Measurements from ENCODE around the gene JDP2.

Gene JDP2

DNA sequence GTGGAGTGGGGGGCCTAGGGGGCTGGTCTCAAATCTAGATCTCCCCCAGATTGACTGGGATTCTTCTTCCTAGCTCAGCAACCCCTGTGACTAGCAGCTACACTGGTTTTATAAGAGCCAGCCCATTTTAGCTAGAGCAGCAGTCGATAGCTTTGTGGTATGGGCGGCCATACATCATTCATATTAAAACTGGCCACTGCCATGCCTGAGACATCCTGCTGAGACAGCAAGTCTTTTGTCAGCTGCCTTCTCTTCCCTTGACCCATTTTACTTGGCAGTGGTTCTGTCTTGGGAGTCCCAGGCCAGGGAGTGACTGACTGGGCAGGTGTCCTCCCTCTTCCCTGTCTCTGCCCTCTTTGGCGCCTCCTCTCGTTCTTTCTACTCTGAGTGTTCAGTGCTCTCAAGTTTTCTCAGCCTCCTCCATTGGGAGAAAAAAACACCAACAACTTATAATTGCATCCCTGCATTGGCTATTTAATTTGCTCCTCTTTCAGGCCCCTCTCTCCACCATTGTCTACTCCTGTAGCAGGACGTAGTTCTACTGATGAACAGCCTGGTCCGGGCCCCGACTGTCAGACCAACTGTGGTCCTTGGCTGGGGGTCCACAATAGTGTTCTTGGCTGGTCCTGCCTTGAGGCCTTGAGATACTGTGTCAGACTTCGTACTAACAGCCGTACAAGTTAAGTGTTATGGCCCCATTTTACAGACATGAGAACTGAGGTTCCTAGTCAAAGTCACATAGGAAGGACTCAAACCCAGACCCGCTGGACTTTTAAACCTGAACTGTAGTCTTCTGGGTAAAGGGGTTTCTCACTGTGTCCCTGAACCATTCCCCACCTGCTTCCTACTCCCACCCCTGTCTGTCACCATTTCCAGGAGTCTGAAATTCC lies 18.3 kb upstream of the JDP2 start:
- DNase-seq (ENCODE audit: low spot score): no peak

DNA sequence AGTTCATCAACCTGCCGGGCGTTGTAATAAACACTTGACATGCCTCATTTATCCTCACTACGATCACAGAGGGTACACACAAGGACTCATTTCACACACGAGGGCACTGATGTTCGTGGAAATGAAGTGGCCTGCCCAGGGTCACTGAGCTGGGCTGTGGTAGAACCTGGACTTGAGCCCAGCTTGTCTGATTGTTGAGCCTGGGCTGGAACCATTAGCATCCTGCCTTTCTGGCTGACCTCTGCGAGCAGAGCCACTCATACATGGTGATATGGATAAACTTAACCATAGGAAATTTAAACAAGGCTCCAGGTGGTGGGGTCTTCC lies 16.6 kb upstream of the JDP2 start:
- no peak for DNase-seq (ENCODE audit: low spot score)

DNA sequence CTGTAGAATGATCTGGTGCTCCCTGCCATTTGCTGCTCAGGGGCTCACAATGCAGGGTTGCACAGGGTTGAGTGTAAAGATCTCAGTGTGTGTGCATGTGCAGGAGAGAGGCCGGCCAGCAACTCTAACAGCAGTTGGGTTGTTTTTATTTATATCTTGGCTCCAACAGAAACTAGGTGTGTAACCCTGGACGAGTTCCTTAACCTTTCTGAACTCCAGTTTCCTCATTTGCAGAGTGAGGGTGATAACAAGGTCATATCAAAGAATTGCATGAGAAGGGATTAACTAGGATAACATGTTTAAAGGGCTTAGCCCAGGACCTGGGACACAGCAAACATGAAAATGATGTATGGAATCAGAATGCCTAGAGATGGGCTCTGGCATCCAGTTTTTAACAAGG lies 14.8 kb upstream of the JDP2 start:
- no peak for DNase-seq (ENCODE audit: low spot score)

DNA sequence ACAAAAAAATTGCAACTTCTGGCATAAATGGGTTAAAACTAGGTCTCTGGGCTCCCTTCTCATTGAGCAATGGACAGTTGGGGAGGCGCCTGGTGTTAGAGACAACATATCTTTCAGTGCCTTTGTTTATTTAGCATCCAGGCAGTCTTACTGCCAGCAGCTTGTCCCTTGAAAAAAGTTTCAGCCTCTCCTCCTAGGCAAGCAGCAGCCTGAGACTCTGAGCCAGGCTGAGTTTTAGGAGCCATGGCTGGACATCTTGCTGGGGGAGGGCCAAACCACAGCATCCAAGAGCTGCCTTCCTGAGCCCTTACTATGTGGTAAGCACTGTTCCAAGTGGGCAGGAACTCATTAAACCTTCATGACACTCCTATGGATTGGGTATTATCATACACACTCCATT lies 10.1 kb upstream of the JDP2 start:
- DNase-seq (ENCODE audit: low spot score): no peak

DNA sequence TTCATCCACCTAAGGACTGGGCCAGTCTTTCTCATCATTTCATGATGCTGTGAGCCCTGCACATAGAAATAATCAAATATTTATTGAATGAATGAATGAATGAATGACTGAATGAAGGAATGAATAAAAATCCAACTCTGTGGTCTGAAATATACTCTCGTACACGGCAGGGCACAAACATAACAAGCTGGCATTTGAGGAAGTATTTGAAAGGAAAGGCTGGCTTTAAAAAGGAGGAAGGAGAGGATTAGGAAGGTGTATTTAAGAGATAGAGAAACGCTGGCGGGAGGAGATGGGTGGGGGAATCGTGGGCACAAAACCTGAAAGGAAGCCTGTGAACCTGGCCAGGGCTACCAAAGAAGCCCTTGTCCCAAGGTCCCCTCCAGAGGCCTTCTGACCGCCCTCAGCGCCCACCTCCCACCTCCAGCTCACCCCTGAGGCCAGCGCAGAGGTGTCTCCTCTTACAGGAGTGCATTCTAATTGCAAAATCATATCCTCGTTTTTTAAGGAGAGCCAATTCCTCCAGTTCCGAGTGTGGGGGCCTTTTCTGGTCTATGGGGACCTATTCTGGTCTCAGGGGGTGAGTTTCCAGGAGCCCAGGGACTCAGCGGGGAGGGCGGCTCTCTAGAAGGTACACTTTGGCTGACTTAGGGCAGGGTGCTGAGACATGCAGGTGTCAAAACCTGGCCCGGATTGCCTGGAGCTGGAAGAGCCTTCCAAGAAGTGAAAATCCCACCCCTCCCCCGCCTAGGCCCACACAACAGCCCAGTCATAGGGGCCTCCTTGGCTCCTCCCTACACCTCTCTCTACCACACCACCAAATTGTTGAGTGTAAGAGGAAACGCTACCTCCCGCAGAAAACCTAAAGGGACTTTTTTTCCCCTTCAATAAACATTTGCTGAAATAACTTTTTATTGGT lies 8.7 kb upstream of the JDP2 start:
- DNase-seq (ENCODE audit: low spot score): peak; percentile 62

DNA sequence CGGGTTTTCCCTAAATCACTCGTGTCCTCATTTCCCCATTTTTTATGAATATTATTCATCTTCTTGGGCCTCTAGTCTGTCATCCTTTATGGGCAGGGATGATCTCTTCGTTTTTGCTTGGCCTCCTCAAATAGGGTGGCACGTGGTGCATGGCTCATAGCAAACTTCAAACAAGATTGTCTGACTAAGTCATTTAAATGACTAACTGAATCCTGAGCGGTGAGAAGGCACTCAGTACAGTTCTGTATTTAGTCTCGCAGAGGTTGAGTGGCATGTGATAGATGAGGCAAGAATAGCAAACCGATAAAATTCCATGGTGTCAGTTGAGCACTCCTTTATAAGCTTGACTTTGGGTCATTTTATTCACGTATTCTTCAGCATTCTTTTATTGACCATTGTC lies 5.7 kb upstream of the JDP2 start:
- no peak for DNase-seq (ENCODE audit: low spot score)

DNA sequence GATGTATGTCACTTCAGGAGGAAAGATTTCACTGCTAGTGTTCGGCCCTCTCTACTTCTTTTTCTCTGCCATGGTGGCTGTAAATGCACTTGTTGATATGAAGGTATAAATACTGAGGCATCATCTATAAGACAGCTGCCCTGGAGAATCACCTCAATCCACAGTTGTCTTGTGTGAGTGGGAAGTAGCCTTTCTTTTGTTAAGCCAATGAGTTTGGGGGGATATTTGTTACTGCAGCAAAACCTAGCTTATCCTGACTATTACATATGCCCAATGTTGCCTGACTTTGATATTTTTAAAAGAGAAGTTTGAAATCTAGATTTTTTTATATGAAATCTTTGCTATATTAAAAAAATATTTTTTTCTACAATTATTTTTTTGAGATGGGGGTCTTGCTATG lies 3.3 kb upstream of the JDP2 start:
- no peak for DNase-seq (ENCODE audit: low spot score)

DNA sequence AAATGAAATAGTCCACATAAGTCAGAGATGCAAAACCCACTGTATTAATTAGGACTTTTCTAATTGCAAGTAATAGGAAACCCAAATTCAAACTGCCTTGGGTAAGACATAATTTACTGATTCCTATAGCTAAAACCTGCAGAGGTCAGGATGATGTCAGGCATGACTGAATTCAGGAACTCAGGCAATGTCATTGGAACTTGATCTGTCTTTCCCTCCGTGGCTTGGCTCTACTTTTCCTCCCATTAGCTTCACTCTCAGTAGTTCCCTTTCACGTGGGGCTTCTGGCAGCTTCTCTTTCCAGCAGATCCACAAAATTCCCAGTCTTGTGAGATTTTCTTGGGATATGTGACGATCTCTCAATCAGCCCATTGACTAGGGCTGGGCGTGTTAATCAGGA lies 2.4 kb upstream of the JDP2 start:
- no peak for DNase-seq (ENCODE audit: low spot score)

DNA sequence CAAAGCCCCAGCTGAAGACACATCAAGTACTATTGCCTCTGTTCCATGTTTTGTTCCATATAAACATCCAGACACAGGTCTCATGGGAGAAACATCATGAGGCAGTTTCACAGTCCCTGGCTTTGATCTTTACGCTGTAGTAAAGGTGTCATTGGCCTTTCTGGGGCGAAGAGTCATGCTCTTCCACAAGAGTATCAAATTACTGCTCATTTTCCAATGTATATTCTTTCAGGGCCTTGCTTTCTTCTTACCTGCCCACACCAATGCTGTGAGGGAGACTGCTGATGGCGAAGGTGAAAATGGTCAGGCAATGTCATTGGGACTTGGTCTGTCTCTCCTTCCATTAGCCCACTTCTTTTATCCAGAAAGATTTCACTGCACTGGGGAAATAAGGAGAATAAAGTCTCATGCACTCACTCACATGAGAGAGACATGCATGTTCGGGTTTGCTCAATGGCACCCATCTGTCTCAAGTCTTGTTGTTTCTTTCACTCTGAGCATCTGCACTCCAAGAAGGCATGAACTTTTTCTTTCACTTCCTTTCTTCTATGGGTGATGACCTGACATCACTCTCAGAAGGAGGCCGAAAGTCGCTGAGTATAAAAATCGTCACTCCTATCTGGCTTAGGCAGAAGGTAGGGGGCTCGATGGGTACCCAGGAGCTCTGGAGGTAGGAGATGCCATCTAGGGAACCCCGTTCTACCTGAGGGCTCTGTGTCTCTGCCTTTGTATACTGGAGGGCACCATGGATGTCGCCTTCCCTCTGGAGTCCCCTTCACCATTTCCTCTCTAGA lies 1.3 kb upstream of the JDP2 start:
- DNase-seq (ENCODE audit: low spot score): no peak

DNA sequence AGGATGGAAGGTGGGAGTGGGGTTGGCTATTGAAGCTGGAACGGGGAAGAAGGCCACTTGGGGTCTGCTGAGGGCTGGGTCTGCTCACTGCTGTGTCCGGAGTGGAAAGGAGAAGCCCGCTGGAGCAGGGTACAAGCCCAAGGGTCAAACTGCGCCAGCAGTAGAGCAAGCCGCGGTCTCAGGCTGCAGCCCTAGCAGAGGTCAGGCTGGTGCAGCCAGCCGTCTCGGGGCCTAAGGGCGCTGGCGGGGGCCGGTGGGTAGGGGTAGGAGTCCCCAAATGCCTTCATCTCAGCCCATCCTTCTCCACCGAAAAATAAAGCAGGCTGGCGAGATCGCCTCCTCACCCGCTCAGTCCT lies 718 bp upstream of the JDP2 start:
- DNase-seq (ENCODE audit: low spot score): no peak

DNA sequence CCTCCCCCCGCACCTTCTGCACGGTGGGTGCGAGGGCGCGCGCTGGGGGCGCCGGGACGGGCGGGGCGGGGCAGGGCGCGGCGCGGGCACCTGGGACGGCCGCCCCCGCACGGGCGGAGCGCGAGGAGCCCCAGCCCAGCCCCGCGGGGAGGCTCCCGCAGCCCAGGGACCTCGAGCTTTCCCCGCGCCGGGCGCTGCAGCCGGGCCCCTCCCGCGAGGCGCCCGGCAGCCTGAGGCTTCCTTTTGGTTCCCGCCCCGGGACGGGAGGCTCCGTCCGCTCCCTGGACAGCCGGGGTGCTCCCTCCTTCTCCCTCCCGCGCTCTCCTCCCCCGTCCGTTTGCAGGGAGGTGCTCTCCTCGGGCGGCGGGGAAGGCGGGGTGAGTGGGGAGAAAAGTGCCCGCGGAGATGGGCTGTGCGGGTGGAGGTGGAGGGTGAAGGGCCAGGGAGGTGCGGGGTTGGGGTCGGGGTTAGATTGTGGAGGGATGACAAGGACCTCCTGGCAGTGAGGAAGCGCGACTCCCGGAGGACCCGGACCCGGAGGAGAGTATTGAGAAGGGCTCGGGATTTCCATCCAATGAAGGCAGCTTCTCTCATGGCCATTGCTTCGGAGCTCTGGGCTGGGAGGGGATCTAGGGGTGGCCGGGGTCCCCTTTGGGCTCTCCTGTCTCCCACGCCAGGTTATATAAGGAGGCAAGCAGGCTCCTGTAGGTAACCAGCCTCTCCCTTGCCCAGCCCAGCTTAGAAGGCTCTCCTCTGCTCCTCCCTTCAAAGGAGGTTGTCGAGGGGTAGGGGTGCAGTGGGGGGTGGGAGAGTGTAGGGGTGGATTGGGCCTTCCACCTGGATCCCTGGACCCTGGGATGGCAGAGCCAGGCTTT lies 645 bp downstream of the JDP2 start:
- no peak for DNase-seq (ENCODE audit: low spot score)

DNA sequence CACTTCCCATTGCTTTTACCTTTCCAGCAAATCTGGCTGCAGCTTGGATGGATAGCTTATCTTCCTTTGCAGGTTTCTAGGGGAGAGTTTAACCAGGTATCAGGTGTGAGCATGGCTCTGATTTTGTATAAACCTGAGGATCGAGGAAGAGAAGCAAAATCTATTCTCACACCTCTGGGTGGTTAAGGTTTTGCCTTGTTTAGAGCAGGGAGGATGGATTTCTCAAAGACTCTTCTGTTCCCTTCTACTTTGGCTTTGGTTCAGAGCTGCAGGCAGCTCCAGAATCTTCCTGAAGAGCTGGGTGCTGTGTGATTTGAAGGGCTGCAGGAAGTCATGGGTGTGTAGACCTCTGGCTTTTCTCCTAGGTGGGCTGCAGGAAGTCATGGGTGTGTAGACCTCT lies 1.7 kb downstream of the JDP2 start:
- DNase-seq (ENCODE audit: low spot score): no peak

DNA sequence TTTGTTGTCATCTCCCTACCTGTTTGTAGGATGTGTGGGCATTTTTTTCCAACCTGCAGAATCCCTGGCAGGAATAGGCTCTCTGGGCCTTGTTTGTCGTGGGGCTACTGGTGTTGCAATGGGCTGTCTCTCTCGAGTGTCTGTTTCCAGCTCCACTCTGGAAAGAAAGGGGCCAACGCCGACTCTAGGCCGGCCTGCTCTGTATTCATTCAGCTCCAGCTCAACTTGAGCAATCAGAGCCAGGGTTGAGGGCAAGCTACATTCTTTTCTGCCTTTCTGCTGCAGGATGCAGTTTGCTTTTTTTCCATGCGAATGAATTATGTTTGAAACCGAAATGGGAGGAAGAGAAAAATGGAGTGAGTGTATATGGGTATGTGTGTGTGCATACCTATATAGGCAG lies 2.3 kb downstream of the JDP2 start:
- no peak for DNase-seq (ENCODE audit: low spot score)

DNA sequence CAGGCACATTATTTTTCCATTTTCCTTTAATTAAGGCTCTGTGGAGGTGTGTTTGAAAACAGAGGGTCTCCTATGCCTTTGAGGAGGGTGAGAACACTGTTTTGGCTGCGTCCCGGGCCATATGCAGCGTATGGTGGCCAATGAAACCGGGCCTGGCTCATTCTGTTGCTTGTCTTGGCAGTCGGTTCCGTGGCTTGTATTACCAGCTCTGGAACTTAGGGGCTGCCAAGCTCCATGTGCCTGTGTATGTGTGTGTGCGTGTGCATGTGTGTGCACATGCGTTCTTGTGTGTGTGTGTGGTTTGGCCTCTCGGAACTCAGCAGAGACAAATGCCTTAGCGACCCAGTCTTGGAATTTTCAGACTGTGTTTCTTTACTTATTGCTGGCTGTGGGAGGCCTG lies 2.7 kb downstream of the JDP2 start:
- DNase-seq (ENCODE audit: low spot score): no peak

DNA sequence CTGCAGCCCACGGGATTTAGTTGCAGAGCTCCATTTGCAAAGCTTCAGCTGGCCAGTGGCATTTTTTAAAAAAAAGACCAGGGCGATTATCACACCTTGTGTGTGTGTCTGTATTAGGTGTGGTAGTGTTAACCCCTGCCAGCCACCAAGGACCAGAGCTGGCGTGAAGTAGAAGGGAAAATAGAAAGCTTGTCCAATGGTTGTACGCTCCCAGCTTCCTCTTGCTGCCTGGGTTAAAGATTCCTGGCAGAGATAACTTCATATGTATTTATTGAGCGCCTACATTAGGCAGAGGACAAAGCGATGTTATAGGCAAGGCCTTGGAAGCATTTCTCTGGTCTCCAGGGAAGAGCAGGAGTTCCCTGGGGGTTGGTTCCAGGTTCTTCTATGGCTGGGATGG lies 3.2 kb downstream of the JDP2 start:
- DNase-seq (ENCODE audit: low spot score): no peak

DNA sequence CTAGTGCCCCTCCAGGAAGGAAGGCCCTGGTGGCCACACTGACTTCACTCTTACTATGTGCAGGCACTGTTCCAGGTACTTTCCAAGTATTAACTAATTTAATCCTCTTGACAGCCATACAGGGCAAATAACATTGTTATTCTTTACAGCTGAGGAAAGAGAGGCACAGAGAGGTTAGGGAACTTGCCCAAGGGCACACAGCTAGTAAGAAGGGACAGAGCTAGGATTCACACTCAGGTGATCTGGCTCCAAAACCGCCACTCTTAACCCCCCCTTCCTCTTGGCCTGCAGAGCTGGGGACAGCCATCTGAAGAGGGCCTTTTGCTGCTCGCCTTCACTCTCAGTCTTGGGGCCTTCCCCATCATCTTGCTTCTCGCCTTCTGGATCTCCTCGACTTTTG lies 4.0 kb downstream of the JDP2 start:
- no peak for DNase-seq (ENCODE audit: low spot score)

DNA sequence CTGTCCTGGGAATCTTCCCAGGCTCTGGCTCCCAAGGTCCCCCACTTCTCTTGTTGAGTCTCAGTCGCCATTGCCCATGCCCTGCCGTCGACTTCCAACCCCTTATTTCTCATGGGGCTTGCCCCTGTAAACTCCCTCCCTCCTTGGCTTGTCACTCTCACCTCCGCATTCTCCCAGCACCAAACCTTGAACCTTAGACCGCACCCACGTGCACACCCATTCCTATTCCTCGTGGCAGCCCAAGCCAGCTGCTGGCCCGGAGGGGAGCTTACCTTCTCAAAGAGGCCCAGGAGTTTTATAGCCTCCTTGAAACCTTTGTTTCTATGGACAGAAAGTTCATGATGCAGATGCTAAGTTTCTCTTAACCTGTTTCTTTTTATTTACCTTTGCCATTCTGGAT lies 4.6 kb downstream of the JDP2 start:
- no peak for DNase-seq (ENCODE audit: low spot score)

DNA sequence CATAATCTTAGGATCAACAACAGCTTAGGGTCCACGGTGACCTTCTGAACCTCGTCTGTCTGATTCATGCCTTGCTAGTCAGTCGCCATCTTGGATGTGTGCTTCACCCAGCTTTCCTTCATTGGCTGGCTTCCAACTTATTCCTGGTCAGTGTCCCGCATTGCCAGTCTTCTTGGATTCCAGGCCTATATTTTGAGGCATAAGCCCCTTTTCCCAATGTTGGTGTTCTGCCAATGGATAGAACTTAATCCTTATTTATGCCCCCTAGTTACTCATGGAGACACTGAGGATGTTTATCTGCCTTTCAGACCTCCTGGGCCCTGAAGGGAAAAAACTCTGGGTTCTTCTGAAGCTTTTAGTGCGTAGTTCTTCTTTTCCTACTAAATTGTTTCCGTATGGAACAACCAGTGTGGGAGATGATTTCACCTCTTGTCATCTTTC lies 5.8 kb downstream of the JDP2 start:
- DNase-seq (ENCODE audit: low spot score): no peak

DNA sequence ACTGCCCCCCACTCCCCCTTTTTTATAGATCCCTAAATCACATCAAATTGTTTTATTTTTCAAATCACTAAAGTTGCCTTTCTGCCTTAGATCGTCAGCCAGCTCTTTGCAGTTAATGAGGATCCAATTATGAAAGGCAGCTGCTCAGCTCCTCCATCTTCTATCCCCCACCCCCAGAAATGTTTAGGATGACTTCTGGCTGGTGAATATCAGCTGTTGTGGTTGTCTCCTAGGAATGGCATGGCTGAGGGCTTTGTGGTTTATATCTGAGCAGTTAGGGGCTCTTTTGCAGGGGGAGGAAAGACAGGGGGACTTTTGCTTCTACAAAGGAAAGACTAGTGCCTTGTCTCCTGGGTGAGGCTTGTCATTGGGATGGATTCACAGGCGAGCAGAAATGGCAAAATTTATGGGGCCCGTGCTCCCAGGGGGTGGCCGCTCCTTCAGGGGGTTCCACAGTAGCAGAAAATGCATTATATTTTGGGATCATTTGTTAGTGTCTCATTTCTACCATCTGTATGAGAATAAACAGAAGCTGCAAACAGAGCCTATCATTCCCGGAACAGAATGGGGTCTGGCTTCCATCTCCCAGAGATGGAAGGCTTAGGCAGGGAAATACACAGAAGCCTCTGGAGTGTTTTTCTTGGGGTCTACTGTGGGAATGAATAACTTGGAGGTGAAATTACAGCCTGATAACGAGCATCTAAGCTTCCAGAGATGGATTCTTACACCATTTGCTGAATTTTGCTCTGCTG lies 6.5 kb downstream of the JDP2 start:
- DNase-seq (ENCODE audit: low spot score): no peak

DNA sequence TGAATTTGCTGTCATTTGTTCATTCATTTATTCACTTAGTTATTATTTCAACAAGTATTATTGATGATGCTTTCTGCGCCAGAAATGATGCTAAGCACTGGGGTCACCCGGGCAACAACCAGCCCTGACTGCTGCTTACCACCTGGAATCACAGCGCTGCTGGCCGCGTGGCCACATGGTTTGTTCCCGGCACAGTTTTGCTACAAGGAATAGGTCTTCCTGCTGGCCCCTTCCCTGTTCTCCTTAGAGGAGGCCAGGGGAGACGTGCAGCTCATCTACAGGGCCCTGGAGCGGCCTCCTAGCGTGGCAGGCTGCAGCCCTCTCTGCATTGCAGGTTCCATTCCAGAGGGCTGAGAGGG lies 7.0 kb downstream of the JDP2 start:
- DNase-seq (ENCODE audit: low spot score): no peak

DNA sequence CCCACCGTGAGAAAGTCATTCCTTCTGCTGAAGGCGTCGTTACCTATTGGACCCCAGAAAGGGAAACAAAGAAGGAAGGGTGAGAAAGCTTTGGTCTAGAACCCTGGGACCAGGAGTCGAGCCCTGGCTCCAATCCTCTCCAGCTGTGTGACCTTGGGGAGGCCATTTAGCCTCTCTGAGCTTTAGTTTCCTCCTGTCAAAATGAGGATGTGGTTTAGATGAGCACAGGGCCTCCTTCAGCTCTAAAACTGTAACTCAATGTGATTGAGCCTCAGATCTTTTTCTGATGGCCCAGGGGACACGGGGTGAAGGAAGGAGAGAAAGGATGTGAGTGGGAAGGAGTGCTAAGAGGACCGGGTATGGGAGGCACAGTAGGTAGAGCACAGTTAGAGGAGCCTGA lies 7.7 kb downstream of the JDP2 start:
- no peak for DNase-seq (ENCODE audit: low spot score)

All from D341Med (cell line).